ENCODE measurements around the gene RELA. TPM values are rescaled to one million over a fixed set of nuclear protein-coding genes. Genes with fewer than 3 reads are reported as not detected.

RELA gene
- total and polyA plus RNA-seq, 10 of the 15 experiments (the other 5 are each of a cell fraction or from before 2014, with no cell fraction given) = 5.1 to 56.4 (median 34.2) TPM

DNA sequence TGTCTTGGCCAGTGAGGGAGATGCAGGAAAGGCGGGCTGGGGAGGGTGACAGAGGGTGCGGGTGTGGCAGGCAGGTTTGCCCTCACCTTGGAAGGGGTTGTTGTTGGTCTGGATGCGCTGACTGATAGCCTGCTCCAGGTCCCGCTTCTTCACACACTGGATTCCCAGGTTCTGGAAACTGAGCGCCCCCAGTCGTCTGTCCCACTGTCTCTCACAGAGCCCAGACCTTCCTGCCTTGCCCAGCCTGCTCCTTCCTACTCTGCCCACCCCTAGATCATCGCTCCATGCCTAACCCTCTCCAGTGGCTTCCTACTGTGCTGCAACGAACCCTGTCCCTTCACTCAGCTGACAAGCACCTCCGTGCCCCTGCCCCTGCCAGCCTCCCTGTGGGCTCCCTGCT, 2.7 kb downstream of the RELA start:
- Histone ChIP-seq H2AFZ (ENCODE audit: control insufficient read depth, low read depth, low read length) (no peak overlapping the region), H3K9me3 (replicated peaks; ENCODE audit: control insufficient read depth, insufficient read depth, low read length) (no peaks in the 10 kb centered on the region), H3K27ac (ENCODE audit: control insufficient read depth, insufficient read depth) (no peak overlapping the region), H3K4me3 (no peak overlapping the region), H3K4me1 (ENCODE audit: control insufficient read depth, insufficient read depth, low read length) (peaks cover 9% of the 10 kb centered on the region), H3K79me2 (ENCODE audit: control insufficient read depth, insufficient read depth, low read length) (peaks cover 28% of the 10 kb centered on the region), H4K20me1 (ENCODE audit: control insufficient read depth, insufficient read depth) (no peaks in the 10 kb centered on the region; the same call in none of the 2 replicates), H3K36me3 (ENCODE audit: control insufficient read depth in 2 of 2, insufficient read depth in 2 of 2, low read length in 1 of 2) (peaks cover 30 to 39% of the 10 kb centered on the region in 2 experiments), H3K9ac (ENCODE audit: control insufficient read depth, insufficient read depth, low read length) (no peak overlapping the region), H3K27me3 (replicated peaks in 1 of 2; ENCODE audit: control insufficient read depth in 2 of 2, insufficient read depth in 2 of 2, low read length in 1 of 2) (no peaks in the 10 kb centered on the region), H3K4me2 (ENCODE audit: control insufficient read depth, insufficient read depth) (no peak overlapping the region)
- POLR2A ChIA-PET = interaction anchor here (1.3 to 1.9 kb wide), 3 partner anchors 8 to 21 kb away, joined by 3 to 4 read pairs (median 4); no protein-coding TSS in a partner anchor
- intact Hi-C loops (cut with micrococcal nuclease; ENCODE audit: unreplicated experiment) (no loop called here), in situ Hi-C loops (cut with MboI) (no loop called here)
- TF ChIP-seq POLR2AphosphoS5 (IDR thresholded peaks at IDR 0.05; ENCODE audit: low read length) (peak; percentile 59), ZBED1 (IDR thresholded peaks at IDR 0.05; ENCODE audit: borderline replicate concordance) (no peak)
- FAIRE-seq (no peak), DNase-seq (ENCODE audit: low read depth, low spot score) (no peak), ATAC-seq (no peak)
- CTCF ChIA-PET = no interaction called here
- BruUV-seq (replicated peaks) = TSS peak; percentile 39
- SMC1A ChIA-PET (ENCODE audit: uncharacterized antibody, unreplicated experiment) = no interaction called here
- WGBS (ENCODE audit: insufficient coverage, insufficient replicate concordance, low lambda C conversion rate, missing lambda C conversion rate) = 95% methylated on average over 9 of the region's 9 CpGs
- RAD21 ChIA-PET (ENCODE audit: unreplicated experiment) = interaction anchor here (2.1 kb wide), 1 partner anchor 8 kb away, joined by 4 read pairs; no protein-coding TSS in a partner anchor

DNA sequence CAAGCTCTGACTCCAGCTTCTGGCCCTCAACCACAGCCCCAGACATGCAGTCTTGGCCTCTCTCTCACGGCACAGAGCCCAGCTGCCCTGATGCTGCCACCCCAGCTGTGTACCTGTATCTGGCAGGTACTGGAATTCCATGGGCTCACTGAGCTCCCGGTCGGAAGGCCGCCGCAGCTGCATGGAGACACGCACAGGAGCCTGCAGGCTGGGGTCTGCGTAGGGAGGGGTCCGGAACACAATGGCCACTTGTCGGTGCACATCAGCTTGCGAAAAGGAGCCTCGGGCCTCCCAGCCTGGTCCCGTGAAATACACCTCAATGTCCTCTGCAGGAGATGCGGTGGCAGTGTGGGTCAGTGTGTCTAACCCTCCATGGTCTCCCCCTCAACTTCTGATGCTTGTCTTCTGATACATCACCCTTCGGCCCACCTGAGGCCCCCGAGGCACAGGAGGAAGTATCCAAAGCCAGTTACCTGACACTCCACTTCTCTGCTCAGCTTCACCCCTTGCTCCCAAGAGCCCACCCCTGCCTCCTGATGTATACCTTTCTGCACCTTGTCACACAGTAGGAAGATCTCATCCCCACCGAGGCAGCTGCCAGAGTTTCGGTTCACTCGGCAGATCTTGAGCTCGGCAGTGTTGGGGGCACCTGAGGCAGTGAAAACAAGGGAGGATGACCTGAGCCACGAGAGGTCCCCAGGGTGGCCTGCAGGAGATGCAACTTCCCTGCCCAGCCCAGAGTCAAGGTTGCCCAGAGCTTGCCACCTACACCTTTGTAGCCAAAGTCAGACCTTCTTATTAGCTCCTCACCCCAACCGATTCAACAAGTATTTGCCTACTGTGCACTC, 4.3 kb downstream of the RELA start:
- TF ChIP-seq POLR2A (IDR thresholded peaks at IDR 0.05; ENCODE audit: low read depth, low read length) (peak; percentile 46; the same call in 1 of the 2 replicates), YBX1 (IDR thresholded peaks at IDR 0.05) (no peak)

More for the DNA sequence above, 4.3 kb downstream of the RELA start:
- H3K27ac ChIP-seq (ENCODE audit: control insufficient read depth, insufficient read depth) = no peak overlapping the region
- RAD21 ChIA-PET (ENCODE audit: unreplicated experiment) = no interaction called here
- peaks cover 15% of the 10 kb centered on the region for H3K4me1 ChIP-seq (ENCODE audit: control insufficient read depth, insufficient read depth, low read length)
- CTCF ChIA-PET = interaction anchor here (0.6 to 1.7 kb wide), 6 partner anchors 20 to 420 kb away, joined by 3 to 4 read pairs (median 3); partner anchors contain the start of gene SIPA1
- SMC1A ChIA-PET (ENCODE audit: uncharacterized antibody, unreplicated experiment) = interaction anchor here (1.3 kb wide), 1 partner anchor 18 kb away, joined by 3 read pairs; no protein-coding TSS in a partner anchor
- H3K4me2 ChIP-seq (ENCODE audit: control insufficient read depth, insufficient read depth) = no peak overlapping the region
- DNase-seq (ENCODE audit: low read depth, low spot score) (no peak), ATAC-seq (no peak), FAIRE-seq (no peak)
- no peaks in the 10 kb centered on the region for H3K27me3 ChIP-seq (replicated peaks in 1 of 2; ENCODE audit: control insufficient read depth in 2 of 2, insufficient read depth in 2 of 2, low read length in 1 of 2)
- H2AFZ ChIP-seq (ENCODE audit: control insufficient read depth, low read depth, low read length) = no peak overlapping the region
- 91% methylated on average over 21 of the region's 21 CpGs for WGBS (ENCODE audit: insufficient coverage, insufficient replicate concordance, low lambda C conversion rate, missing lambda C conversion rate)
- intact Hi-C loops (cut with micrococcal nuclease; ENCODE audit: unreplicated experiment) (no loop called here), in situ Hi-C loops (cut with MboI) (no loop called here)
- no peaks in the 10 kb centered on the region; the same call in none of the 2 replicates for H4K20me1 ChIP-seq (ENCODE audit: control insufficient read depth, insufficient read depth)
- no peaks in the 10 kb centered on the region for H3K9me3 ChIP-seq (replicated peaks; ENCODE audit: control insufficient read depth, insufficient read depth, low read length)
- H3K79me2 ChIP-seq (ENCODE audit: control insufficient read depth, insufficient read depth, low read length) = peaks cover 28% of the 10 kb centered on the region
- POLR2A ChIA-PET = interaction anchor here (0.5 to 1.9 kb wide), 5 partner anchors 9 to 44 kb away, joined by 3 to 6 read pairs (median 4); partner anchors contain the start of genes MAP3K11 and PCNX3
- BruUV-seq (replicated peaks) = no TSS peak
- no peak overlapping the region for H3K9ac ChIP-seq (ENCODE audit: control insufficient read depth, insufficient read depth, low read length)
- H3K4me3 ChIP-seq = no peak overlapping the region
- peaks cover 38 to 49% of the 10 kb centered on the region in 2 experiments for H3K36me3 ChIP-seq (ENCODE audit: control insufficient read depth in 2 of 2, insufficient read depth in 2 of 2, low read length in 1 of 2)
